HepG2 (cell line): Measurements from ENCODE around the gene RHBDD1. TPM values are rescaled to one million over a fixed set of nuclear protein-coding genes. Genes with fewer than 3 reads are reported as not detected.

Experiments
- ATAC-seq: fragments of 200-7000 bp; cut with Tn5 transposase; 3 replicates; pipeline ENCODE4 v1.9.1; 2020; ENCODE audit warnings: mild to moderate bottlenecking, moderate library complexity
- BruUV-seq: library from RNA; stranded (reverse); fragments of 400-500 nt; replicated peaks from 2 replicates; lab custom pipeline; 2021; lab: Mats Ljungman, UMichigan
- CTCF ChIA-PET: fragments of 300-600 bp; formaldehyde crosslinking; extraction: SDS; loops from one replicate; lab custom pipeline; 2021; ENCODE audit warnings: low total read pairs, inconsistent platforms, low intra/inter-chr PET ratio; lab: Yijun Ruan, JAX
- POLR2A ChIA-PET: fragments of 350-600 bp; sonication (Branson Sonifier 250); formaldehyde crosslinking; loops from one replicate; lab custom pipeline; 2020; ENCODE audit warnings: antibody characterized with exemption, inconsistent platforms; lab: Yijun Ruan, JAX
- DNase-seq: peaks from one replicate; pipeline ENCODE4 v3.0.0-alpha.2; 2015; ENCODE audit warnings: low spot score
- FAIRE-seq: peaks from 3 replicates; lab custom pipeline; 2011; peaks lifted over from hg19 to GRCh38; lab: Jason Lieb, UNC
- H2AFZ ChIP-seq: one replicate; pipeline ENCODE4 v1.6.1; 2011; ENCODE audit warnings: low read length, inconsistent platforms
- H3K27ac ChIP-seq: fragments of 300-600 bp; 3 replicates; pipeline ENCODE4 v1.8.0; 2011; ENCODE audit warnings: mixed run types, mild to moderate bottlenecking, mixed read lengths, low read length, inconsistent platforms; ENCODE audit not compliant: insufficient read depth; ENCODE audit errors: extremely low read length
- H3K27me3 ChIP-seq, 2 experiments: fragments of 200-600 bp in 1 of 2; 2 replicates in 1 of 2; 3 replicates in 1 of 2; pipeline versions ENCODE4 v1.6.0 to v1.8.0; 2011; ENCODE audit warnings: low read length in 2 of 2, mild to moderate bottlenecking in 2 of 2, moderate library complexity in 2 of 2, inconsistent platforms in 1 of 2; ENCODE audit not compliant: insufficient read depth in 2 of 2, control insufficient read depth in 1 of 2
- H3K36me3 ChIP-seq, 2 experiments: fragments of 200-600 bp in 1 of 2; replicated peaks in 1 of 2; 2 replicates in 1 of 2; 3 replicates in 1 of 2; pipeline versions ENCODE4 v1.5.1 to v1.8.0; 2011; ENCODE audit warnings: low read length in 2 of 2, inconsistent platforms in 1 of 2; ENCODE audit not compliant: insufficient read depth in 2 of 2, control insufficient read depth in 1 of 2
- H3K4me1 ChIP-seq: 2 replicates; pipeline ENCODE4 v1.5.1; 2012; ENCODE audit warnings: low read length, inconsistent platforms; ENCODE audit not compliant: insufficient read depth
- H3K4me2 ChIP-seq: 2 replicates; pipeline ENCODE4 v1.6.0; 2011; ENCODE audit warnings: low read depth, low read length, inconsistent platforms
- H3K4me3 ChIP-seq, 3 experiments: fragments of 200-600 bp in 1 of 3; sonication (generic), shearing (Covaris generic) in 1 of 3; replicated peaks in 1 of 3; 2 replicates each; pipeline ENCODE4 v1.5.1; 2011 to 2016; ENCODE audit warnings: low read length in 3 of 3, inconsistent platforms in 2 of 3, low read depth in 2 of 3, mild to moderate bottlenecking in 2 of 3, control low read depth in 1 of 3, mixed read lengths in 1 of 3; ENCODE audit not compliant: insufficient read depth in 1 of 3
- H3K79me2 ChIP-seq: one replicate; pipeline ENCODE4 v1.6.1; 2011; ENCODE audit warnings: low read length, inconsistent platforms; ENCODE audit not compliant: insufficient read depth
- H3K9ac ChIP-seq: 2 replicates; pipeline ENCODE4 v1.6.0; 2011; ENCODE audit warnings: mild to moderate bottlenecking, low read depth, low read length, inconsistent platforms; ENCODE audit not compliant: insufficient read depth
- H3K9me3 ChIP-seq: 2 replicates; pipeline ENCODE4 v1.5.1; 2012; ENCODE audit warnings: mild to moderate bottlenecking, low read length
- H4K20me1 ChIP-seq: 2 replicates; pipeline ENCODE4 v1.6.0; 2011; ENCODE audit warnings: inconsistent platforms, mild to moderate bottlenecking, low read length, moderate library complexity; ENCODE audit not compliant: insufficient read depth
- HMG20B ChIP-seq: conservative IDR thresholded peaks from 2 replicates; pipeline ENCODE4 v1.6.1; 2016; ENCODE audit warnings: missing genetic modification reagents, missing compliant biosample characterization
- PCBP1 ChIP-seq: fragments of 200-400 bp; formaldehyde crosslinking; IDR thresholded peaks from 2 replicates; pipeline ENCODE4 v1.6.1; 2017; ENCODE audit warnings: mild to moderate bottlenecking, low read depth, low read length, borderline replicate concordance
- WGBS: methylation state at CpG from one replicate; pipeline ENCODE4 v1.1.6; 2017; ENCODE audit warnings: low lambda C conversion rate; 5-methylcytosine and 5-hydroxymethylcytosine counted together
- in situ Hi-C: cut with HindIII; loops from 2 replicates; pipeline ENCODE4 v1.10.0; 2017; ENCODE audit warnings: low pct_unique_long_range_greater_than_20kb; ENCODE audit not compliant: extremely low pct_ligation_motif_present
- intact Hi-C: fragments of 100-400 bp; cut with micrococcal nuclease; formaldehyde crosslinking; loops from one replicate; pipeline ENCODE4 v1.10.0; 2022; ENCODE audit not compliant: unreplicated experiment
- polyA plus RNA-seq, 8 experiments: library from polyadenylated mRNA; depleted of rRNA in 3 of 8; stranded (reverse) in 7 of 8; unstranded in 1 of 8; fragments of >200 nt; fragmentation: Illumina TruSeq in 4 of 8; extraction: Trizol in 4 of 8; gene quantifications; 2 replicates each; pipeline versions ENCODE4 v1.2.1 to v1.2.3, GENCODE V29; 2011 to 2016; ENCODE audit warnings: low read depth in 4 of 8, missing spikeins in 1 of 8, mixed read lengths in 1 of 8; ENCODE audit not compliant: insufficient read depth in 1 of 8
- total RNA-seq, 5 experiments: library from RNA; depleted of rRNA; stranded (reverse); fragments of >200 nt; fragmentation: Illumina TruSeq; extraction: Trizol; gene quantifications; 2 replicates each; pipeline ENCODE4 v1.2.3, GENCODE V29; 2016; ENCODE audit warnings: low read depth in 1 of 5
- TF ChIP-seq, protein P1 (sequence below): sonication (generic); formaldehyde crosslinking; IDR thresholded peaks from 2 replicates; pipeline ENCODE4 v1.4.0; 2020; ENCODE audit warnings: mild to moderate bottlenecking, missing genetic modification reagents
- TF ChIP-seq, protein P2 (sequence below): sonication (generic); formaldehyde crosslinking; IDR thresholded peaks from 2 replicates; pipeline ENCODE4 v1.5.0; 2020; ENCODE audit warnings: missing genetic modification reagents, mild to moderate bottlenecking, borderline replicate concordance

Gene RHBDD1
- total and polyA plus RNA-seq, 2 of the 13 experiments (the other 11 are each of a cell fraction or from before 2014, with no cell fraction given), result 8.2 to 9.5 TPM

DNA sequence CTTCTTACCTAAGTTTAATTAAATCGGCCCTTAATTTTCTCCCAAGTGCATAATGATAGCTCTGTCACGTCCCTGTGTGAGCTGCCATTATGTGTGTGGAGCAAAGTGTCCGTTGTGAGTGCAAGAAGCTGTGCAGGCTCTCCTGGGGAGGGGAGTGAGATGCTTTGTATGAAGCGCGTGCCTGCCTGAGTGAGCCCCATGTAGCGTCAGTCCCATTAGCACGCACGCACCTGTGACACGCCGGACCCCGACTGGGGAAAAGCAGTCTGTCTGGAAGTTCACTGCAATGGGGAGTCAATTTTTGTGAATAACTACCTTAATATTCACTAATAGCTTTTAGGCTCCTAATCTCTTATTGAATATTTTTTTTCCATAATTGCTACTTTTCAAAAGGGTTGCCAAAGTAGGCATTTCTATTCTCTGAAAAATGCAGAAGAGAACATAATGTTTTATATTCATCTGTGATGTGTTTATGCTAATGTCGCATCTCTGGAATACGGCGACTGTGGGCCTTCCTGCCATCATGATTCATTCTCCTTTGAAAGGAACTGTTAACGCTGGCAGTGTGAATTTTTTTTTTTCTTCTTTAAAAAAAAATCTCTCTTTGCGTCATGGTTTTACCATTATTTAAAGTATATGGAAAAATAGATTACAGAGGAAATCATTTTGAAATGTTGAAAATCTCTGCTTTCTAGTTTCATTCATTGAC, 170.5 kb downstream of the RHBDD1 start (continued):
- TF ChIP-seq, protein P1, sequence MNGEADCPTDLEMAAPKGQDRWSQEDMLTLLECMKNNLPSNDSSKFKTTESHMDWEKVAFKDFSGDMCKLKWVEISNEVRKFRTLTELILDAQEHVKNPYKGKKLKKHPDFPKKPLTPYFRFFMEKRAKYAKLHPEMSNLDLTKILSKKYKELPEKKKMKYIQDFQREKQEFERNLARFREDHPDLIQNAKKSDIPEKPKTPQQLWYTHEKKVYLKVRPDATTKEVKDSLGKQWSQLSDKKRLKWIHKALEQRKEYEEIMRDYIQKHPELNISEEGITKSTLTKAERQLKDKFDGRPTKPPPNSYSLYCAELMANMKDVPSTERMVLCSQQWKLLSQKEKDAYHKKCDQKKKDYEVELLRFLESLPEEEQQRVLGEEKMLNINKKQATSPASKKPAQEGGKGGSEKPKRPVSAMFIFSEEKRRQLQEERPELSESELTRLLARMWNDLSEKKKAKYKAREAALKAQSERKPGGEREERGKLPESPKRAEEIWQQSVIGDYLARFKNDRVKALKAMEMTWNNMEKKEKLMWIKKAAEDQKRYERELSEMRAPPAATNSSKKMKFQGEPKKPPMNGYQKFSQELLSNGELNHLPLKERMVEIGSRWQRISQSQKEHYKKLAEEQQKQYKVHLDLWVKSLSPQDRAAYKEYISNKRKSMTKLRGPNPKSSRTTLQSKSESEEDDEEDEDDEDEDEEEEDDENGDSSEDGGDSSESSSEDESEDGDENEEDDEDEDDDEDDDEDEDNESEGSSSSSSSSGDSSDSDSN (CRISPR knock-in tag), result no peak
- TF ChIP-seq, protein P2, sequence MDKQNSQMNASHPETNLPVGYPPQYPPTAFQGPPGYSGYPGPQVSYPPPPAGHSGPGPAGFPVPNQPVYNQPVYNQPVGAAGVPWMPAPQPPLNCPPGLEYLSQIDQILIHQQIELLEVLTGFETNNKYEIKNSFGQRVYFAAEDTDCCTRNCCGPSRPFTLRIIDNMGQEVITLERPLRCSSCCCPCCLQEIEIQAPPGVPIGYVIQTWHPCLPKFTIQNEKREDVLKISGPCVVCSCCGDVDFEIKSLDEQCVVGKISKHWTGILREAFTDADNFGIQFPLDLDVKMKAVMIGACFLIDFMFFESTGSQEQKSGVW (CRISPR knock-in tag), result no peak

GRCh38 chr2:227007148-227007547, 171.3 kb downstream of the RHBDD1 start:
- Histone ChIP-seq H3K4me1 (no peaks in the 10 kb centered on the region), H4K20me1 (no peaks in the 10 kb centered on the region), H3K9ac (no peak overlapping the region), H3K9me3 (no peaks in the 10 kb centered on the region), H3K4me3 (no peak overlapping the region)
- FAIRE-seq, result no peak
- in situ Hi-C loops, result no loop called here
- no peak for TF ChIP-seq HMG20B
- TF ChIP-seq PCBP1, result no peak
- TF ChIP-seq, all 625 proteins: peak for 0
- Histone ChIP-seq H3K4me2 (no peak overlapping the region), H3K27ac (no peak overlapping the region), H2AFZ (no peak overlapping the region), H3K27me3 (peaks cover 0 to 11% of the 10 kb centered on the region in 2 experiments; a peak in 2 of 5 replicates), H3K79me2 (no peaks in the 10 kb centered on the region), H3K36me3 (no peaks in the 10 kb centered on the region)
- 26% methylated on average over 9 of the region's 9 CpGs for WGBS
- POLR2A ChIA-PET, result no interaction called here
- no peak for ATAC-seq
- CTCF ChIA-PET, result no interaction called here
- DNase-seq, result no peak
- no TSS peak for BruUV-seq
- intact Hi-C loops, result no loop called here
